Measurements from ENCODE around the gene ARMC6. TPM values are rescaled to one million over a fixed set of nuclear protein-coding genes. Genes with fewer than 3 reads are reported as not detected.
"Not testable (repeated sequence)": the region's sequence is repeated elsewhere in the genome, so short reads cannot be mapped to it uniquely, and the experiment has no call there.

Gene ARMC6
- total RNA-seq, 4 donors from 2014 or later: 16.9 to 39.5 (median 25.4) TPM

DNA sequence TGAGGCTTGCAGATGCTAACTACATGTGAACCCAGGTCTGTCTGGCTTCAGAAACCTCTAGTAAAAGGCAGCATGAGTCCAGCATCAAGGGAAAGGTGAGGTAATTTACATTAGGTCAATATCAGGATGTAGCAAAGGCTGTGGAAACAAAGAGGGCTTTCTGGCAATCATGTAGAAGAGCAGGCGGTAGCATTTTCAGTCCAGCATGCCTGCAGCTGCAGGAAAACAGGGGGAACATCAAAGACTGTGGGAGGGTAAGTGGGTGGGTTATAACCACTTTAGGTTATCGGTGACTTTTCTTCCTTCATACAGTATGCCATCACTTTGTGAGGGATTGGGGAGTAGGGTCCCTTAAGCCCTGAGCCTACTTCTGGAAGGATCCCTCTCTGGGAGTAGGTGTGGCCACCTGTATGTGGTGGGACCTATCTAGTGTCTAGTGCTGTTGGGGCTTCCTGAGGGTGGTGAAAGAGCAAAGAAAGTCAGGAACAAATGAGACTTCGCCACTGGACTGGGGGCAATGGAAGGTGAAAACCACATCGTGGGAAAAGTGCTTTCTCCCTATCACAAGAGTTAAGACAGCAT lies 10.9 kb upstream of the ARMC6 start:
- ATAC-seq (ENCODE audit: low FRiP score) (no peak), DNase-seq (ENCODE audit: low spot score) (no peak)
- TF ChIP-seq, protein P1, sequence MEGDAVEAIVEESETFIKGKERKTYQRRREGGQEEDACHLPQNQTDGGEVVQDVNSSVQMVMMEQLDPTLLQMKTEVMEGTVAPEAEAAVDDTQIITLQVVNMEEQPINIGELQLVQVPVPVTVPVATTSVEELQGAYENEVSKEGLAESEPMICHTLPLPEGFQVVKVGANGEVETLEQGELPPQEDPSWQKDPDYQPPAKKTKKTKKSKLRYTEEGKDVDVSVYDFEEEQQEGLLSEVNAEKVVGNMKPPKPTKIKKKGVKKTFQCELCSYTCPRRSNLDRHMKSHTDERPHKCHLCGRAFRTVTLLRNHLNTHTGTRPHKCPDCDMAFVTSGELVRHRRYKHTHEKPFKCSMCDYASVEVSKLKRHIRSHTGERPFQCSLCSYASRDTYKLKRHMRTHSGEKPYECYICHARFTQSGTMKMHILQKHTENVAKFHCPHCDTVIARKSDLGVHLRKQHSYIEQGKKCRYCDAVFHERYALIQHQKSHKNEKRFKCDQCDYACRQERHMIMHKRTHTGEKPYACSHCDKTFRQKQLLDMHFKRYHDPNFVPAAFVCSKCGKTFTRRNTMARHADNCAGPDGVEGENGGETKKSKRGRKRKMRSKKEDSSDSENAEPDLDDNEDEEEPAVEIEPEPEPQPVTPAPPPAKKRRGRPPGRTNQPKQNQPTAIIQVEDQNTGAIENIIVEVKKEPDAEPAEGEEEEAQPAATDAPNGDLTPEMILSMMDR (IDR thresholded peaks at IDR 0.05): no peak

DNA sequence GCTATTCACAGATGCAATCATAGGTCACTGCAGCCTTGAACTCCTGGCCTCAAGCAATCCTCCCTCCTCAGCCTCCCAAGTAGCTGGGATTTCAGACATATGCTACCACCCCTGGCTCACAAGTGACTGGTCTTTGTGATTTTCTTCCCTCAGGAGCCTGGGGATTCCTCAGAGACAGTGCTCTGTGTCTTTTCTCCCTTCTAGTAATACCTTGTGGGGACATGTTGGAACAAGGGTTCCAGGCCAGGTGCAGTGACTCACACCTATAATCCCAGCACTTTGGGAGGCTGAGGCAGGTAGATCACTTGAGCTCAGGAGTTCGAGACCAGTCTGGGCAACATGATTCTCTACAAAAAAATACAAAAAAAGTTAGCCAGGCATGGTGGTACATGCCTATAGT lies 10.0 kb upstream of the ARMC6 start:
- DNase-seq (ENCODE audit: low spot score); ATAC-seq (ENCODE audit: low FRiP score): not testable (repeated sequence)

DNA sequence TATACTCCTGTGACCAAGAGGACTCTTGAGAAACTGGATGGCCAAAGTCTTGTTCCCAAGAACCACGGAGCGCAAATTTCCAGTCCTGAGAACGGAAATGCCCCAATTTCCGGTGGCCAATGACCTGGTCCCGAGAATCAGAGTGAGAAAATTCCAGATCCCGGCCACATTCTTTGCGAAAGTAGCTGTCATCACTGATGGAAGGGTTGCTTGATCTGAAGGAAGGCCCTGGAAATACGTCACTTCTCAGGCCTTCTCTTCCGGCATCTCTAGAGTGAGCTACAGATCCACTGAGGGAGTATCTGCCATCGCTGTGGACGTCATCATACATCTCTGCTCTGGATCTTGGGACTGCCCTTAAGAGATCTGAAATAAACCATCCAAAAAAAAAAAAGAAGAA lies 7.5 kb upstream of the ARMC6 start:
- TF ChIP-seq, protein P1 (IDR thresholded peaks at IDR 0.05): no peak
- DNase-seq (ENCODE audit: low spot score) (no peak), ATAC-seq (ENCODE audit: low FRiP score) (no peak)

DNA sequence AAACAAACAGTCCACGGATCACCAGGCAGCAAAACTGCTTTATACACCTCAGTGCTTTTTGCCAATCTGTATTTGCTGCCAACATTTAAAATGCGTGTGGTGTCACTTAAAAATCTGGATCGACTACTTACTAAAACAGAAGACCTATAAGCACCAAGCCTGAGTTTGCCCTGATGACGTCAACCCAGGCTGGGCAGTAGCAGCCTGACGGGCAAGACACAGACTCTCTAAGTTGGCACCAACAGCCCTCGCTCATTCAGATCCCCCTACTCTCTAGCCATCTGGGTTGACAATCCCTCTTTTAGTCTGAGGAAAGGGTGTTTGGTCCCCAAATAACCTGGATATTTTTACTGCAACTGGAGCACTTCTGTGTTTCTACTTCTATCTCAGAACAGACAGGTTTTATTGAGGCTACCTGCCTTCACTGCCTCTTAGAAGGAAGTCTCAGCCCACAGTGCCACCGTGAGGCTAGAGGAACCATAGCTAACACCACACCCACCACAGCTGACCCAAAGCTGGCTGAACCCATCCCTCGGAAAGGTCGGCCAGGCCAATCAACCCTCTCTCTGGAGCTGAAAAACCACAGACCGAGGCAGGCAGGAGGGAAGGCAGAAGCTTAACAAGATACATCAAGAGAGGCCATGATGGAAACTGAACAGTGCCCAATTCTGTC lies 7.0 kb upstream of the ARMC6 start:
- DNase-seq (ENCODE audit: low spot score): no peak
- TF ChIP-seq, protein P1 (IDR thresholded peaks at IDR 0.05): no peak
- no peak for ATAC-seq (ENCODE audit: low FRiP score)

DNA sequence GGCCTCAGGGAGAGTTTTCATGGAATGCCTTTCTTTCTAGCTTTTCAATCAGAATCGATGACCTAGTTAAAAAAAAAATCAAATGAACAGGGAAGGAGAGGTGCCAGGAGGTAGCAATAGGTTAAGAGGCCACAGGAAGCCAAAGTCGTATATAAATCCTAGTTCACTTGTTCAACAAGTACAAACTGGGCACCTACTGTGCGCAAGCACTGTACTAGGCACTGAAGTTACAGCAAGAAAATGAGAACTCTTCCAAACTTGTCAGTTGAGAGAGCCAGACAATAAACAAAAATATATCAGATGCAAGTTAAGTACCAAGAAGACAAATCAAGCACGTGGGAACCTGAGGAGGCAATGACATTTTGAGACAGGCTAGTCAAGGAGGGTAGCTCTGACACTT lies 6.2 kb upstream of the ARMC6 start:
- no peak for DNase-seq (ENCODE audit: low spot score)
- ATAC-seq (ENCODE audit: low FRiP score): no peak
- TF ChIP-seq, protein P1 (IDR thresholded peaks at IDR 0.05): no peak

DNA sequence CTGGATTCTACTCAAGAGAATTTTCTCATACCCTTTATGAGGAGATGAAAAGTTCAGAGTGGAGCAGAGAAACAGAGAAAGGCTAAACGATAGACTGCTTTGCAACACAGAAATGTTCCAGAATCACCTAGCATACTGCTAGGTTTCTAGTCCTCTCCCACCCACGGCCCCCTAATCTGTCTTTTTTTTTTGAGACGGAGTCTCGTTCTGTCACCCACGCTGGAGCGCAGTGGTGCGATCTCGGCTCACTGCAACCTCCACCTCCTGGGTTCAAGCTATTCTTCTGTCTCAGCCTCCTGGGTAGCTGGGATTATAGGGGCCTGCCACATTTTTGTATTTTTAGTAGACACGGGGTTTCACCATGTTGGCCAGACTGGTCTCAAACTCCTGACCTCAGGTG lies 4.9 kb upstream of the ARMC6 start:
- no peak for DNase-seq (ENCODE audit: low spot score)
- TF ChIP-seq, protein P1 (IDR thresholded peaks at IDR 0.05): no peak
- ATAC-seq (ENCODE audit: low FRiP score): no peak

DNA sequence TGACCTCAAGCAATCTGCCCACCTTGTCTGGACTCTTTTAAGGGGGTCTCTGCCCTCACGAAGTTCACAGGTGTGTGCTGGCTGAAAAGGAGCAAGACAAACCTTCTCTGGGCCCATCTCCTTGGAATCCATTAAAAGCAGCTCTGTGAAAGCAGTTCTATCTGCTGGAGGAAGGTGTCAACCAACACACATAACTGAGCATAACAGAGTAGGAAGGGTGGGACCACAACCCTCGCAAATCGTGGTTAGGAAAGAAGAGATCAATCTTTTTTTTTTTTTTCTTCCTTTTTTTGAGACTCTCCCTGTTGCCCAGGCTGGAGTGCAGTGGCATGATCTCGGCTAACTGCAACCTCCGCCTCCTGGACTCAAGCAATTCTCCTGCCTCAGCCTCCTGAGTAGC lies 1.5 kb upstream of the ARMC6 start:
- TF ChIP-seq, protein P1 (IDR thresholded peaks at IDR 0.05): no peak
- ATAC-seq (ENCODE audit: low FRiP score): no peak

More for the DNA sequence above, 1.5 kb upstream of the ARMC6 start:
- no peak for DNase-seq (ENCODE audit: low spot score)

All from omental fat pad (tissue), 4 donors.